HepG2 (cell line): ENCODE measurements around the gene CAMTA2. TPM values are rescaled to one million over a fixed set of nuclear protein-coding genes. Genes with fewer than 3 reads are reported as not detected.
A peak's percentile ranks its signal among the peaks of the same experiment; 100 is the strongest.

Source experiments
- GPN1 ChIP-seq: sonication (generic); formaldehyde crosslinking; IDR thresholded peaks from 2 replicates; pipeline ENCODE4 v1.5.1; 2020; ENCODE audit warnings: missing genetic modification reagents, borderline replicate concordance
- MAZ ChIP-seq, 2 experiments: sonication (generic) in 1 of 2; formaldehyde crosslinking in 1 of 2; IDR thresholded peaks; 2 replicates each; pipeline versions ENCODE4 v1.5.0 to v1.6.1; 2012 to 2020; ENCODE audit warnings: low read depth in 2 of 2, mild to moderate bottlenecking in 2 of 2, borderline replicate concordance in 1 of 2, improper control_type of control experiment in 1 of 2, low read length in 1 of 2, missing genetic modification reagents in 1 of 2, moderate library complexity in 1 of 2
- SIN3B ChIP-seq: fragments of 150-350 bp; IDR thresholded peaks from 2 replicates; pipeline ENCODE4 v1.6.1; 2014; ENCODE audit warnings: low read length
- THYN1 ChIP-seq: sonication (generic); formaldehyde crosslinking; IDR thresholded peaks from 2 replicates; pipeline ENCODE4 v1.8.1; 2023; ENCODE audit warnings: low read depth, mild to moderate bottlenecking, moderate library complexity, missing genetic modification reagents, borderline replicate concordance
- TP53 ChIP-seq: sonication (generic); formaldehyde crosslinking; conservative IDR thresholded peaks from 2 replicates; pipeline ENCODE4 v1.4.0; 2020; ENCODE audit warnings: missing genetic modification reagents
- ZEB1 ChIP-seq: IDR thresholded peaks from 2 replicates; pipeline ENCODE4 v1.6.1; 2012; ENCODE audit warnings: mild to moderate bottlenecking, low read depth, inconsistent platforms; ENCODE audit not compliant: insufficient replicate concordance
- ZNF160 ChIP-seq: sonication (generic); formaldehyde crosslinking; IDR thresholded peaks from 2 replicates; pipeline ENCODE4 v1.8.0; 2022; ENCODE audit warnings: mild to moderate bottlenecking, inconsistent platforms, missing genetic modification reagents
- ZNF274 ChIP-seq: sonication (generic); formaldehyde crosslinking; IDR thresholded peaks from 2 replicates; pipeline ENCODE4 v1.5.1; 2020; ENCODE audit warnings: mild to moderate bottlenecking, missing genetic modification reagents
- ZNF441 ChIP-seq: sonication (generic); formaldehyde crosslinking; IDR thresholded peaks from 2 replicates; pipeline ENCODE4 v1.7.0; 2021; ENCODE audit warnings: missing genetic modification reagents, borderline replicate concordance
- ZNF446 ChIP-seq: sonication (generic); formaldehyde crosslinking; IDR thresholded peaks from 2 replicates; pipeline ENCODE4 v1.5.0; 2020; ENCODE audit warnings: mild to moderate bottlenecking, missing genetic modification reagents
- ZNF724P ChIP-seq: sonication (generic); formaldehyde crosslinking; IDR thresholded peaks from 2 replicates; pipeline ENCODE4 v1.8.0; 2022; ENCODE audit warnings: missing genetic modification reagents, borderline replicate concordance
- polyA plus RNA-seq, 8 experiments: library from polyadenylated mRNA; depleted of rRNA in 3 of 8; stranded (reverse) in 7 of 8; unstranded in 1 of 8; fragments of >200 nt; fragmentation: Illumina TruSeq in 4 of 8; extraction: Trizol in 4 of 8; gene quantifications; 2 replicates each; pipeline versions ENCODE4 v1.2.1 to v1.2.3, GENCODE V29; 2011 to 2016; ENCODE audit warnings: low read depth in 4 of 8, missing spikeins in 1 of 8, mixed read lengths in 1 of 8; ENCODE audit not compliant: insufficient read depth in 1 of 8
- total RNA-seq, 5 experiments: library from RNA; depleted of rRNA; stranded (reverse); fragments of >200 nt; fragmentation: Illumina TruSeq; extraction: Trizol; gene quantifications; 2 replicates each; pipeline ENCODE4 v1.2.3, GENCODE V29; 2016; ENCODE audit warnings: low read depth in 1 of 5
- TF ChIP-seq, protein P1 (sequence below): sonication (generic); formaldehyde crosslinking; IDR thresholded peaks from 2 replicates; pipeline ENCODE4 v1.8.1; 2023; ENCODE audit warnings: mild to moderate bottlenecking, missing genetic modification reagents
- TF ChIP-seq, protein P2 (sequence below): sonication (generic); formaldehyde crosslinking; IDR thresholded peaks from 2 replicates; pipeline ENCODE4 v1.4.0; 2020; ENCODE audit warnings: missing genetic modification reagents
- TF ChIP-seq, protein P3 (sequence below): sonication (generic); formaldehyde crosslinking; IDR thresholded peaks from 2 replicates; pipeline ENCODE4 v1.5.0; 2020; ENCODE audit warnings: mild to moderate bottlenecking, low read depth, missing genetic modification reagents, borderline replicate concordance

Gene CAMTA2
- total and polyA plus RNA-seq, 2 of the 13 experiments (the other 11 are each of a cell fraction or from before 2014, with no cell fraction given): 4.1 to 7.1 TPM

DNA sequence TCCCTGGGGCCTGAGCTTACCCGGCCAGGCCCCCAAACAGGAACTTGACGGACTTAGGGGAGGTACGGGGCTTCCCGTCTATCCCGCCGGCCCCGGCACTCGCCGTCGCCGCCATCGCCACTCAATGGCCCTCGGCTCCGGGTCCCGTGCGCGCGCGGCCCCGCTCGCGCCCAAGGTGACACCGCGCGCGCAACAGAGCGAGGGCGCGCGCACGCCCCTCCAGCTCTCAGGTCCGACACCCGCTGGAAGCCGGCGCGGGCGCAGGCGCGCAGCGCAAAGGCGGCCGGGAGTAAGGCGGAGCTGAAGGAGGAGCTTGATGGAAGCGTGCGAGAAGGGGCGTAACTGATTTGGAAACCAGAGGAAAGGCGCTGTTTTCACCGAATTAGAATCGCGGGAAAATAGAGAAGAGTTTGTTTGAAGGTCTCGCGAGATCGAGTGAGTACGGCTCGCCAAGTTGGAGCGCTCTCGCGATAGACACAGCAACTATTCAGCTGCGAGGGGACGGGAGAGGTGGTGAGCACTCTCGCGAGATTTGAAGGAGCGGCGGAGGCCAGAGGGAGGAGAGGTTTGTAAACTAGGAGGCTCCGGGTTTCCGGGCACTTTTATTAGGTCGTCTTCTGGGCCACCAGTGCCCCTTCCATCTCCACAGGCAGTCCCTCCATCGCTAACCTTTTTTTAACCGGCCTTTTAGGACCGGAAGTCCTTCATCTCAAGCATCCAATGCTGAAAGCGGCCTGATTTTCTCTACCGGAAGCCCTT lies 47.5 kb downstream of the CAMTA2 start, which contains the start of the genes RNF167 and SLC25A11 (continued):
- TF ChIP-seq, protein P1, sequence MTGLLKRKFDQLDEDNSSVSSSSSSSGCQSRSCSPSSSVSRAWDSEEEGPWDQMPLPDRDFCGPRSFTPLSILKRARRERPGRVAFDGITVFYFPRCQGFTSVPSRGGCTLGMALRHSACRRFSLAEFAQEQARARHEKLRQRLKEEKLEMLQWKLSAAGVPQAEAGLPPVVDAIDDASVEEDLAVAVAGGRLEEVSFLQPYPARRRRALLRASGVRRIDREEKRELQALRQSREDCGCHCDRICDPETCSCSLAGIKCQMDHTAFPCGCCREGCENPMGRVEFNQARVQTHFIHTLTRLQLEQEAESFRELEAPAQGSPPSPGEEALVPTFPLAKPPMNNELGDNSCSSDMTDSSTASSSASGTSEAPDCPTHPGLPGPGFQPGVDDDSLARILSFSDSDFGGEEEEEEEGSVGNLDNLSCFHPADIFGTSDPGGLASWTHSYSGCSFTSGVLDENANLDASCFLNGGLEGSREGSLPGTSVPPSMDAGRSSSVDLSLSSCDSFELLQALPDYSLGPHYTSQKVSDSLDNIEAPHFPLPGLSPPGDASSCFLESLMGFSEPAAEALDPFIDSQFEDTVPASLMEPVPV (CRISPR knock-in tag): no peak
- TF ChIP-seq ZNF446 (CRISPR knock-in tag) (no peak), MAZ (IDR thresholded peaks at IDR 0.05; ENCODE audit: borderline replicate concordance, low read depth, low read length) (no peak), MAZ (CRISPR knock-in tag; IDR thresholded peaks at IDR 0.05; ENCODE audit: low read depth) (peak; percentile 64; the same call in 1 of the 2 replicates), GPN1 (CRISPR knock-in tag) (no peak), ZNF441 (CRISPR knock-in tag) (peak; percentile 84), ZNF274 (CRISPR knock-in tag) (no peak), ZEB1 (no peak), TP53 (CRISPR knock-in tag) (0 out of 2 replicates have a peak, but pooled peaks have one; percentile 13), ZNF724P (CRISPR knock-in tag) (no peak), ZNF160 (peak; percentile 65), THYN1 (CRISPR knock-in tag) (no peak), SIN3B (no peak)
- TF ChIP-seq, protein P2, sequence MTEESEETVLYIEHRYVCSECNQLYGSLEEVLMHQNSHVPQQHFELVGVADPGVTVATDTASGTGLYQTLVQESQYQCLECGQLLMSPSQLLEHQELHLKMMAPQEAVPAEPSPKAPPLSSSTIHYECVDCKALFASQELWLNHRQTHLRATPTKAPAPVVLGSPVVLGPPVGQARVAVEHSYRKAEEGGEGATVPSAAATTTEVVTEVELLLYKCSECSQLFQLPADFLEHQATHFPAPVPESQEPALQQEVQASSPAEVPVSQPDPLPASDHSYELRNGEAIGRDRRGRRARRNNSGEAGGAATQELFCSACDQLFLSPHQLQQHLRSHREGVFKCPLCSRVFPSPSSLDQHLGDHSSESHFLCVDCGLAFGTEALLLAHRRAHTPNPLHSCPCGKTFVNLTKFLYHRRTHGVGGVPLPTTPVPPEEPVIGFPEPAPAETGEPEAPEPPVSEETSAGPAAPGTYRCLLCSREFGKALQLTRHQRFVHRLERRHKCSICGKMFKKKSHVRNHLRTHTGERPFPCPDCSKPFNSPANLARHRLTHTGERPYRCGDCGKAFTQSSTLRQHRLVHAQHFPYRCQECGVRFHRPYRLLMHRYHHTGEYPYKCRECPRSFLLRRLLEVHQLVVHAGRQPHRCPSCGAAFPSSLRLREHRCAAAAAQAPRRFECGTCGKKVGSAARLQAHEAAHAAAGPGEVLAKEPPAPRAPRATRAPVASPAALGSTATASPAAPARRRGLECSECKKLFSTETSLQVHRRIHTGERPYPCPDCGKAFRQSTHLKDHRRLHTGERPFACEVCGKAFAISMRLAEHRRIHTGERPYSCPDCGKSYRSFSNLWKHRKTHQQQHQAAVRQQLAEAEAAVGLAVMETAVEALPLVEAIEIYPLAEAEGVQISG (CRISPR knock-in tag): peak; percentile 48; the same call in 1 of the 2 replicates
- TF ChIP-seq, protein P3, sequence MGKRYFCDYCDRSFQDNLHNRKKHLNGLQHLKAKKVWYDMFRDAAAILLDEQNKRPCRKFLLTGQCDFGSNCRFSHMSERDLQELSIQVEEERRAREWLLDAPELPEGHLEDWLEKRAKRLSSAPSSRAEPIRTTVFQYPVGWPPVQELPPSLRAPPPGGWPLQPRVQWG (CRISPR knock-in tag): no peak
